DOHH2 (cell line): Measurements from ENCODE around the gene TMEM45B.

Experiments used
- CTCF ChIP-seq: fragments of 200-600 bp; sonication (generic); IDR thresholded peaks from one replicate; pipeline ENCODE4 v1.5.1; 2014; ENCODE audit warnings: antibody characterized with exemption, mild to moderate bottlenecking, low read depth, low read length; ENCODE audit not compliant: poor library complexity, severe bottlenecking
- EZH2phosphoT487 ChIP-seq: fragments of 200-600 bp; sonication (generic); IDR thresholded peaks from 2 replicates; pipeline ENCODE4 v1.6.1; 2017; ENCODE audit warnings: borderline replicate concordance, mild to moderate bottlenecking, antibody characterized with exemption, low read length, moderate library complexity, mixed read lengths

DNA sequence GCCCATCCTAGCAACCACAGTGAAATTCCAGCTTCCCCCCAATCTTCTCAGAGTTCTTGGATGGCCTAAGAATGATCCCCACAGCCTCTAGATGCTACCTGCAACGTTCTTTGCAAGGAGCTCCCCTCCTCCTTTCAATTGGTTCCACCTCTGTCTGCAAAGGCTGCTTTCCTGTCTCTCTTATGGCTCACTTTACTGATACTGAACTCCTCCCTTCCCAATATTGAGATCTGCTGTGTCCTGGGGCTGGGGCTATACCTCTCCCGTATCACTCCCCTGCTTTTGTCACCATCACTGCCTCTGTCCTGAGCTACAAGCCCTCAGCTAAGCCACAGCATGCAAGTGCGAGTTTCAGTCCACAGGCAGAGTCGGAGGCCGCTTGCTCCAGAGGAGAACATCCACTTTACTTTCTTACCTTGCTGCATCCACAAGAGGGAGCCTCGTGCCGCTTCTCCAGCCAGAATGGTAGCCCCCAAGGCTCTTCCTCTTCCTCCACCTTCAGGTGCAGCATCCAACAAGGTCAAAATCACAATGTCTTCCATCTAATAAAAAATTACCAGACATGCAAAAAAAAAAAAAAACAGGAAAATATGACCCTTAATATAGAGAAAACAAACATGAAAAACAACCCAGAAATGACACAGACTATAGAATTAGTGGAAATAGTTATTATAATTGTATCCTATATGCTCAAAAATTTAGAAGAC is 48.6 kb upstream of the TMEM45B start:
- peak; percentile 64 for TF ChIP-seq CTCF
- no peak for TF ChIP-seq EZH2phosphoT487
